Stimulated activated CD8-positive, alpha-beta memory T cell treated with anti-CD3 and anti-CD28 coated beads, Interleukin-12 subunit alpha, Interleukin-12 subunit beta, amount 100 ng/mL, for 4 hours (primary cell): ENCODE measurements around the gene LSAMP.
"Not testable (repeated sequence)": the region's sequence is repeated elsewhere in the genome, so short reads cannot be mapped to it uniquely, and the experiment has no call there.

Experiments
- DNase-seq: peaks from one replicate; pipeline ENCODE4 v3.0.0-alpha.2; 2020; ENCODE audit warnings: low read depth

Gene LSAMP

DNA sequence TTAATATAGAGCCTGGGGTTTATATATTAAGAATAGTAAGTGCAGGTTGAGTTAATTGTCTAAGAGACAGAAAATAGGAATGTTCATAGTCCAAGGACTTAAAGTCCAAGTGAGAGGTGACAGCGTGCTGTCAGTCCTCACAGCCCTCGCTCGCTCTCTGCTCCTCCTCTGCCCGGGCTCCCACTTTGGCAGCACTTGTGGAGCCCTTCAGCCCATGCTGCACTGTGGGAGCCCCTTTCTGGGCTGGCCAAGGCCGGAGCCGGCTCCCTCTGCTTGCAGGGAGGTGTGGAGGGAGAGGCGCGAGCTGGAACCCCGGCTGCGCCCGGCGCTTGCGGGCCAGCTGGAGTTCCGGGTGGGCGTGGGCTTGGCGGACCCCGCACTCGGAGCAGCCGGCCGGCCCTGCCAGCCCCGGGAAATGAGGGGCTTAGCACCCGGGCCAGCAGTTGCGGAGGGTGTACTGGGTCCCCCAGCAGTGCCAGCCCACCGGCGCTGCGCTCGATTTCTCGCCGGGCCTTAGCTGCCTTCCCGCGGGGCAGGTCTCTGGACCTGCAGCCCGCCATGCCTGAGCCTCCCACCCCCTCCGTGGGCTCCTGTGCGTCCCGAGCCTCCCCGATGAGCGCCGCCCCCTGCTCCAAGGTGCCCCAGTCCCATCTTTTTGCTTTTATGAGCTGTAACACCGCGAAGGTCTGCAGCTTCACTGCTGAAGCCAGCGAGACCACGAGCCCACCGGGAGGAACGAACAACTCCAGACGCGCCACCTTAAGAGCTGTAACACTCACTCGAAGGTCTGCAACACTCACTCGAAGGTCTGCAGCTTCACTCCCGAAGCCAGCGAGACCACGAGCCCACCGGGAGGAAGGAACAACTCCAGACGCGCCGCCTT, 653.8 kb downstream of the LSAMP start:
- DNase-seq: not testable (repeated sequence)

DNA sequence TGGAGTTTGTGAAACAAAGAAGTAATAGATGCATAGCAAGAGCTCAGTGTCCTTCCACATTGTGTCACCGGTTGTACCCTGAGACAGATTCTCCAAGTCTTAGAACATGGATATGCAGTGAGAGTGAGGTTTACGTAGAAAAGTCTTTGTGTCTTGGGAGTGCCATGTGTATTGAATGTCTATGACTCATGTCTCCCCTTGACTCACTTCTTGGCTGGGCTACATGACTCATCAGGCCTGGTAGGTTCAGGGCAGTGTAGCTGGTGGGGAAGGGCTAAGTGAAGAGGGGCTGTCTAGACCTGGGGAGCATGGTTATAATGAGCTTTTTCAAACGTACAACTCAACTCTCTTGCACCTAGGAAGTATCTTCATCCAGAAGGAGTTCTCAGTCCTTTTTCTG, 654.5 kb downstream of the LSAMP start:
- peak; percentile 27 for DNase-seq

DNA sequence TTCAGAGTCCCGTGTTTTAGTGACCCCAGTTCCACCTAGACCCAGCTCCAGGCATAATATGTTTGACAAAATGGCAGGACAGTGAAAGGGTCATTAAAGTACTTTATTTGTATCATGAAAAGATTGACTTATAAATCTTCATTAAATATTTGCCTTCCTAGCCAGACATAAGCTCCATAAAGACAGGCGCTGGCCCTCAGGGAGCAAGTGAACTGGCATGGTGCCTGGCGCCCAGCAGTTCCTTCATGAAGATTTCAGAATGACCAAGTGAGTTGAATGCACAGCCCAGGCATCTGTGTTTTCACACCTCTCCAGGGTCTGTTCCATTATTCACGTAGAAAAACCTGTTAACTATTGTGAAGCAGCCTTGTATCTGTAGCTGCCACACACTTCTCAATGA, 655.8 kb downstream of the LSAMP start:
- no peak for DNase-seq

DNA sequence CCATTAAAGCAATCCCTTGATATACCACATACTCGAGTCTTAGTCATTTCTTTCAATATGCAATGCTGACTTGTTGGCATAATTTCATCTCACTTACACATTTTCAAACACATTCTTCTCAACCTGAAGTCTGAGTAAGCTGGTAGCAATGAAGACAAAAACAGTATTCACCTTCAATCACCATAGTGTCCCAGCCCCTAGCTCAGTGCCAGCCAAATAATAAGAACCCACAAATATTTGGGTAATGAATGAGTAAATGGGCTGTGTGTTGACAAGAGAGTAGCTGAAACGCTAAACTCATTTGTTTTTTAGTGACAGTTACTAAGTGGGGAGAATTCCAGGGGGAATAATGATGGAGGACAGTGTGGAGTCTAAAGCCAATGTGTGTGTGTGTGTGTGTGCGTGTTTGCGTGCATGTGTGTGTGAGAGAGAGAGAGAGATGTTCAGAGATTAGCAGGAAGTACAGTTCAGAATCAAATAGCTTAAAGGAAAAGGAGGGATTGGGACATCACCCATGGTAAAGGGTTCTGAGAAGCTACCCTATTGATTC, 656.3 kb downstream of the LSAMP start:
- no peak for DNase-seq

DNA sequence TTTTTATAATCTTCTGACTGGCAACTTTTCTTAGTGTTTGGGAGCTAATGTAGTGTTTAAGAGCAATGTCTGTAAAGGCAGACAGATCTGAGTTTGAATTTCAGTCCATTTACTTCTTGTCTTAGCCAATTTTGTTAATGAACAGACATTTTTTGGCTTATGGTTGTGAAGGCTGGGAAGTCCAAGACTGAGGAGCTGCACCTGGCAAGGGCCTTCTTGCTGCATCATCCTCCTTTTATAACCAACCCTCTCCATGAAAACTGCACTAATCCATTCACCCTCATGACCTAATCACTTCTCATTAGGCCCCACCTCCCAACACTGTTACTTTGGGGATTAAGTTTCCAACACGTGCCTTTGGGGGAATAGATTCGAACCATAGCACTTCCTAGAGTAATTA, 657.5 kb downstream of the LSAMP start:
- no peak for DNase-seq

- DNase-seq: no peak
These were observed 659.5 kb downstream of the LSAMP start for GRCh38 chr3:115785782-115786181.

DNA sequence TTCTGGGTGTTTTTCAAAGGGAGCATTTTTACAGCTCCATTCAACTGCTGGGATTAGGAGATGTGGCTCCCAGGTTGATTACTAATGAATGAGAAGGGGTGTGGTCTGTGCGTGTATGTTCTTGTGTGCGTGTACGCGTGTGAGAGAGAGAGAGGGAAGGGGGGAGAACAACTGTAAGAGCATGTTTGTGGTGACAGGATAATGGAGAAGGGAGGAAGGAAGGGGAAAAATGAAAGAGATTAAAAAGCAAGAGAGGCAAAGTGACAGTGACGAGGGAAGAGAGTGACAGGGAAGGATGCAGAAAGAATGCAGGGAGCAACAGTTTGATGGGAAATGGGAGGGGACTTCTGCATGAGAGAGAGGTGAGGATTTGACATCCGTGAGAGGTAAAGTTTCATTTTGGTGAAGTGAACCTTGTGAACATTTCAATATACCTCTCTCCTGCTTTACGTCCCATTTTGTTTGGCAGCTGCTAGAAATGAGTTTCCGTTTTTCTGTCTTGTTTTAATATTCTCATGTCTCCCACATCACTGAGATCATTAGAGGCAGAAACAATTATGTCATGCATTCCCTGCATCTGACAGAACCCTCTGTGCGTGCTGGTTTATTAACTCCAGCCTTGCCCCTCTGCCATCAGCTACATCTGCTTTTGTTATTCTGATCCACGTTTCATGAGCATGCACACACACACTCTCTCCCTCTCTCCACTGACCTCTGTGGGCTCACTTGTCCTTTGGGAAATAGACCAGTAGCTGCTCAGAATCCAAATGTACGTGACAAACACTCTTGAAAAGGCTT, 660.3 kb downstream of the LSAMP start:
- no peak for DNase-seq

DNA sequence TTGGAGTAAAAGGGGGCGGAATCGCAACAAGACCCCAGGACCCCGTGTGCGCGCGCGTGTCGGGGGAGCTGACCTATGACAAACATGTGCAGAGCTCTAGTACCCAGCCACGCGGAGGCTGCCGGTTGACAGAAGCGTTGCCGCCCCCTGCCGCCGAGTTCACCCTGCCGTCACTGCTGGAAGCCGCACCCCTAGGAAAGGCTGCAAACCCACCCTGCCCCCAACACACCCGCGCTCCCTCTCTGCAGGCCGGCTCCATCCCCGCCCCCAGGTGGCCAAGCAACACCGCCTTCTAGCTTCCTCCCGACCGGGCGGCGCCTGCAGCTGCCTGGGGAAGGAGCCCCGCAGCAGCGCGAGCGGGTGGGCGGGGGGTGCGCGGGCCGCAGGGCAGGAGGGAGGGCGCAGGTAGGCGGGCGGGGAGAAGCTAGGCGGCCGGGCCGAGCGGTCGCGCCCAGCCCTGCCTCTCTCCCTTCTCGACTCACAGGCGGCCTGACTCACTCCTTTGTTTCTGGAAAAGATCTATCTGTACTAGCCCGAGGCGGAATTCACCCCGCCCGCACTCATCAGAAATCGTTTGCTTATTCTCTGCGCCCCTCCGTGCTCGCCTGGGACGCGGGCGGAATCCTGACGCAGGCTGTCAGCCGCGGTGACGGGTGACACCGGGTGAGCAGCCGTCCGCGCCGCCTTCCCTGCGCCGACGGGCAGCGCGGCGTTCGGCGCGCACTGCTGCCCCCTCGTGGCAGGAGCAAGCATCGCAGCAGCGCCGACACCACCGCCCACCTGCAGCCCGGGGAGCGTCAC, 661.1 kb downstream of the LSAMP start:
- DNase-seq: peak; percentile 86

- not testable (repeated sequence) for DNase-seq
These were observed 661.9 kb downstream of the LSAMP start for GRCh38 chr3:115783426-115783825.

- DNase-seq: no peak
These were observed 666.3 kb downstream of the LSAMP start for GRCh38 chr3:115779011-115779410.

GRCh38 chr3:115772951-115773350, 672.3 kb downstream of the LSAMP start:
- DNase-seq: no peak

- no peak for DNase-seq
These were observed 676.6 kb downstream of the LSAMP start for GRCh38 chr3:115768661-115769060.

DNA sequence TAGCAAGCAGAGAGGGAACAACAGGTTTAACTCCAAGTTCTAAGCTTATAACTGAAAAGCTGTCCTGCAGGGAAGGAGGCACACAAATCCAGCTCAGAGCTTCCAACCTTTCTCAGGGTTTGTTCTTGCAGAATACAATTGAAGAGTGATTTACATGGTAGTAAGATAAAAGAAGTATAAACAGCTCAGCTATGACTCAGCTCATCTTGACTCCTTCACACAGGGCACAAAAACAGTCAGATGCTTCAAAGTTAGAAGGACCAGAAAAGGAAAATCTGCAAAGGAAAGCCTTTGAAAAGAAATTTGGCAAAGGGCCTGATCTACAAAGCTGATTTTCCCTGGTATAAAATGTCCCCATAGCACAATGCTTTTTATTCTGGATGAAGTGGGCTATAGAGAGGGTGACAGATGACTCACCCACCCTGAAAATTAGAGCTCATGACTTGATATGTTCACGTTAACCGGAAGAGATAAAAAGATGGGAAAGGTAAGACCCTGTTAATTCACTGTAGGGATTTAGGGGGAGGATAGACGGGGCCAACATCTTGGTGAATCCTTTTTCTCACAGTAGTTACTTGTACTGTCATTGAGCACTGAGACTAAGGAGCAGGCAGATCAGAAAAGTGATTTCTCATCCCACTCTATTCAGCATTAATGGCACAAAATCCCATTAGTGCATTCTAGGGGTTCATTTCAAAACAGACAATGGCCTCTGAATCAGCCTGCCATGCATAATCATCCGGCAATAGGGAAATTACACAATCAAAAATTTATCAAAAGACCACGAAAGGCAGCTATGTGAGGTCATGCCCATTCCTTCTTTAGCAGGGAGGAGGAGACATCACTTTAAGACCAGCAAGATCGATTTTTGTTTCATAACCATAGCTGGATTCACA, 678.5 kb downstream of the LSAMP start:
- no peak for DNase-seq

DNA sequence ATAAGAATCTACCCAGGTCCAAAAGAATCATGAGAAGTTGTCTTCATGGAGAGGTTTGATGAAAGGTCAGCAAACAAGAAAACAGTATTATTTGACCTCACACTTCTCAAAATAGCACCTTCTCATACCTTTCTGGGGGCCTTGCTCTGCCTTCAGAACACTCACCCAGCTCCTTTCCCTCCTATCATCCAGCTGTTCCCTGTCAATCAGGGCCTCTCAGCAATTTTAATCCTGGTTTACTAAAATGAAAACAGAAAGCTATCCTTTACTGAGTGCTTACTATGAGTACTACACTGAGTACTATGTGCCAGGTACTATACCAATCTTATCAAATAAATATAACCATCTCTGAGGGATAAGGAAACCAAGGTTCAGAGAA, 683.4 kb downstream of the LSAMP start:
- no peak for DNase-seq

GRCh38 chr3:115760716-115761115, 684.6 kb downstream of the LSAMP start:
- no peak for DNase-seq

DNA sequence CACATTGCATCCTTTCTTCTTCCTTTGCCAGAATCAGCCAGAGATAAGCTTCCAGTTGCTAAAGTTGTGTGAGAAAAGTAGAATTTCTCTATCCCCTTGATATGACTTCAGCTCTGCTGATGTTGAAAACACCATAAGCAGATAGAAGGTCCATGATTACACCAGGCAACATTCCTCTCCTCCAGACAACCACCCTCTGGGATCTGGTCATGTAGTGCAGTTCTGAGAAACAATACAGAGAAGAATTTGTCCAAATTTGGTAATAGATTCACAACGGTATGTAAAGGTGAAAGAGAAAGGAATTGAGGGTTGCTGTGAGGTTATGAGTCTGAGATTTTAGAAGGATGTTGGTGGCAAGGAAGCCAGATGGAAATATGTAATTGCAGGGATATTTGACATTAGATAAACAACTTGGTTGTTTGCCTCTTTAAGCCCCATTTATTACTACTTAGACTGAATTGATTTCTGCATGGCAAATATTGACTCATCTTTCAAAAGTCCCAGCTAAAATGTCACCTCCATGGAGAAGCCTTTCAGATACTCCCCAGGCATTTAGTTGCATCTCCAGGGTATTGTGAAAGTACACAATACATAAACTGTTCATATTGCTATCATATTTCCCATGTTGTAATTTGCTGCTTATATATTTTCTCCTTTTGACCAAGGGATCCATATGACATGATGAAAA, 687.1 kb downstream of the LSAMP start:
- DNase-seq: no peak

GRCh38 chr3:115752978-115753377, 692.3 kb downstream of the LSAMP start:
- DNase-seq: not testable (repeated sequence)
